H9 (cell line): Measurements from ENCODE around the gene TYK2. TPM values are rescaled to one million over a fixed set of nuclear protein-coding genes. Genes with fewer than 3 reads are reported as not detected.

Source experiments
- DNase-seq: peaks from one replicate; pipeline ENCODE4 v3.0.0-alpha.2; 2017
- H2AFZ ChIP-seq: one replicate; pipeline ENCODE4 v1.6.1; 2013; ENCODE audit warnings: mild to moderate bottlenecking, low read length, control low read depth, moderate library complexity
- H2AK5ac ChIP-seq: 2 replicates; pipeline ENCODE4 v1.6.1; 2013; ENCODE audit warnings: low read length, control low read depth, mixed read lengths; ENCODE audit not compliant: insufficient read length
- H2BK120ac ChIP-seq: one replicate; pipeline ENCODE4 v1.6.1; 2013; ENCODE audit warnings: low read depth, mild to moderate bottlenecking, low read length, control low read depth, inconsistent platforms; ENCODE audit not compliant: poor library complexity, severe bottlenecking
- H2BK12ac ChIP-seq: 2 replicates; pipeline ENCODE4 v1.6.1; 2013; ENCODE audit warnings: low read length, control low read depth, mixed read lengths, low read depth; ENCODE audit not compliant: insufficient read length
- H2BK15ac ChIP-seq: 2 replicates; pipeline ENCODE4 v1.6.1; 2013; ENCODE audit warnings: low read depth, low read length, control low read depth
- H2BK20ac ChIP-seq: one replicate; pipeline ENCODE4 v1.6.1; 2013; ENCODE audit warnings: low read depth, mild to moderate bottlenecking, low read length, control low read depth, inconsistent platforms; ENCODE audit not compliant: poor library complexity, severe bottlenecking
- H2BK5ac ChIP-seq: 2 replicates; pipeline ENCODE4 v1.6.1; 2013; ENCODE audit warnings: low read length, control low read depth, mixed read lengths; ENCODE audit not compliant: insufficient read length
- H3K14ac ChIP-seq: 2 replicates; pipeline ENCODE4 v1.6.1; 2013; ENCODE audit warnings: low read length, control low read depth; ENCODE audit not compliant: insufficient read depth
- H3K18ac ChIP-seq: 2 replicates; pipeline ENCODE4 v1.6.1; 2013; ENCODE audit warnings: low read depth, mild to moderate bottlenecking, mixed read lengths, low read length, control low read depth; ENCODE audit not compliant: insufficient read length
- H3K23ac ChIP-seq: 2 replicates; pipeline ENCODE4 v1.6.1; 2013; ENCODE audit warnings: low read length, control low read depth, mixed read lengths, low read depth; ENCODE audit not compliant: insufficient read length
- H3K23me2 ChIP-seq: 2 replicates; pipeline ENCODE4 v1.6.1; 2013; ENCODE audit warnings: low read depth, mild to moderate bottlenecking, mixed read lengths, low read length, control low read depth; ENCODE audit not compliant: insufficient read length, poor library complexity, severe bottlenecking
- H3K27ac ChIP-seq: 2 replicates; pipeline ENCODE4 v1.5.1; 2013; ENCODE audit warnings: low read length, control low read depth, mixed read lengths, low read depth; ENCODE audit not compliant: insufficient read length
- H3K27me3 ChIP-seq: 2 replicates; pipeline ENCODE4 v1.6.1; 2013; ENCODE audit warnings: low read length, control low read depth, inconsistent platforms; ENCODE audit not compliant: insufficient read depth
- H3K4ac ChIP-seq: 2 replicates; pipeline ENCODE4 v1.6.1; 2013; ENCODE audit warnings: low read depth, mild to moderate bottlenecking, control low read depth, inconsistent platforms, low read length, moderate library complexity
- H3K4me1 ChIP-seq: 2 replicates; pipeline ENCODE4 v1.6.1; 2013; ENCODE audit warnings: low read length, control low read depth, inconsistent platforms; ENCODE audit not compliant: insufficient read depth
- H3K4me2 ChIP-seq: 2 replicates; pipeline ENCODE4 v1.6.1; 2013; ENCODE audit warnings: low read length, control low read depth, mixed read lengths; ENCODE audit not compliant: insufficient read length, insufficient read depth
- H3K56ac ChIP-seq: 2 replicates; pipeline ENCODE4 v1.6.1; 2013; ENCODE audit warnings: low read depth, mild to moderate bottlenecking, mixed read lengths, low read length, control low read depth; ENCODE audit not compliant: insufficient read length
- H3K79me1 ChIP-seq: 2 replicates; pipeline ENCODE4 v1.6.1; 2013; ENCODE audit warnings: low read depth, mild to moderate bottlenecking, moderate library complexity, low read length, control low read depth, inconsistent platforms; ENCODE audit not compliant: insufficient read depth, poor library complexity, severe bottlenecking
- H3K79me2 ChIP-seq: 2 replicates; pipeline ENCODE4 v1.6.1; 2013; ENCODE audit warnings: low read length, control low read depth, inconsistent platforms; ENCODE audit not compliant: insufficient read depth
- H3K9ac ChIP-seq: 2 replicates; pipeline ENCODE4 v1.6.1; 2013; ENCODE audit warnings: low read length, control low read depth, mixed read lengths; ENCODE audit not compliant: insufficient read length; ENCODE audit errors: extremely low read depth
- H3K9me3 ChIP-seq: one replicate; pipeline ENCODE4 v1.6.1; 2013; ENCODE audit warnings: low read depth, low read length, inconsistent platforms; ENCODE audit not compliant: control insufficient read depth
- H3T11ph ChIP-seq: one replicate; pipeline ENCODE4 v1.6.1; 2013; ENCODE audit warnings: mild to moderate bottlenecking, low read length, control low read depth, inconsistent platforms
- H4K20me1 ChIP-seq: one replicate; pipeline ENCODE4 v1.6.1; 2013; ENCODE audit not compliant: control insufficient read depth, insufficient read length, insufficient read depth
- H4K5ac ChIP-seq: 2 replicates; pipeline ENCODE4 v1.6.1; 2013; ENCODE audit warnings: low read depth, mild to moderate bottlenecking, mixed read lengths, low read length, control low read depth; ENCODE audit not compliant: insufficient read length
- H4K8ac ChIP-seq: replicated peaks from 2 replicates; pipeline ENCODE4 v1.6.1; 2013; ENCODE audit warnings: low read length, control low read depth, mixed read lengths, low read depth; ENCODE audit not compliant: insufficient read length
- H4K91ac ChIP-seq: 2 replicates; pipeline ENCODE4 v1.6.1; 2013; ENCODE audit warnings: low read depth, mild to moderate bottlenecking, moderate library complexity, mixed read lengths, low read length, control low read depth; ENCODE audit not compliant: insufficient read length
- H3K27ac Mint-ChIP-seq, 3 experiments: 2 replicates in 2 of 3; 3 replicates in 1 of 3; pipeline ENCODE4 v1.8.0; 2020 to 2021; ENCODE audit warnings: mixed read lengths in 3 of 3, mild to moderate bottlenecking in 1 of 3, moderate library complexity in 1 of 3
- H3K27me3 Mint-ChIP-seq: 2 replicates; pipeline ENCODE4 v1.8.0; 2021; ENCODE audit warnings: low read depth, mild to moderate bottlenecking, moderate library complexity, mixed read lengths
- H3K36me3 Mint-ChIP-seq, 3 experiments: 2 replicates in 2 of 3; 3 replicates in 1 of 3; pipeline ENCODE4 v1.8.0; 2020 to 2021; ENCODE audit warnings: low read depth in 3 of 3, mixed read lengths in 3 of 3; ENCODE audit not compliant: insufficient read depth in 1 of 3
- H3K4me1 Mint-ChIP-seq, 2 experiments: 2 replicates each; pipeline ENCODE4 v1.8.0; 2020; ENCODE audit warnings: mixed read lengths in 2 of 2
- H3K4me3 Mint-ChIP-seq, 2 experiments: 2 replicates in 1 of 2; 3 replicates in 1 of 2; pipeline ENCODE4 v1.8.0; 2020 to 2021; ENCODE audit warnings: mild to moderate bottlenecking in 2 of 2, mixed read lengths in 2 of 2, moderate library complexity in 1 of 2
- H3K9me3 Mint-ChIP-seq, 2 experiments: 2 replicates in 1 of 2; 3 replicates in 1 of 2; pipeline ENCODE4 v1.8.0; 2020; ENCODE audit warnings: mild to moderate bottlenecking in 2 of 2, mixed read lengths in 2 of 2, moderate library complexity in 1 of 2
- CTCF ChIP-seq: fragments of 200-600 bp; sonication (generic); conservative IDR thresholded peaks from 3 replicates; pipeline ENCODE4 v1.8.0; 2021; ENCODE audit warnings: antibody characterized with exemption, mild to moderate bottlenecking
- WGBS: extraction: QIAGEN DNeasy Blood & Tissue Kit; methylation state at CpG from one replicate; pipeline ENCODE4 v1.1.7; 2013; ENCODE audit warnings: missing lambda C conversion rate, low lambda C conversion rate, mixed read lengths; ENCODE audit not compliant: insufficient read length; ENCODE audit errors: extremely low coverage; 5-methylcytosine and 5-hydroxymethylcytosine counted together
- total RNA-seq: library from RNA; stranded (reverse); gene quantifications from 2 replicates; pipeline ENCODE4 v1.2.1, GENCODE V29; 2021

The TYK2 gene
- total RNA-seq, 1 experiment from 2014 or later: 61.4 TPM

GRCh38 chr19:10346509-10346908 lies 33.9 kb downstream of the TYK2 start:
- H3K9ac ChIP-seq: no peak overlapping the region
- no peak overlapping the region for H4K5ac ChIP-seq
- no peaks in the 10 kb centered on the region for H4K20me1 ChIP-seq
- no peak overlapping the region for H3K4me2 ChIP-seq
- no peak overlapping the region for H3K4me3 Mint-ChIP-seq
- no peaks in the 10 kb centered on the region for H3K4me1 Mint-ChIP-seq
- no CpG with 5 or more reads among the region's 10 CpGs for whole genome bisulfite sequencing
- no peaks in the 10 kb centered on the region for H3K9me3 ChIP-seq
- H3K36me3 Mint-ChIP-seq: peaks cover 3 to 13% (median 8%) of the 10 kb centered on the region in 3 experiments; a peak in 6 of 7 replicates
- no peak overlapping the region for H3K56ac ChIP-seq
- no peak overlapping the region for H3T11ph ChIP-seq
- no peaks in the 10 kb centered on the region for H3K79me1 ChIP-seq
- no peaks in the 10 kb centered on the region for H3K4me1 ChIP-seq
- DNase-seq: no peak
- no peak overlapping the region for H3K14ac ChIP-seq
- no peak overlapping the region for H3K23ac ChIP-seq
- H3K4ac ChIP-seq: no peak overlapping the region
- H2AFZ ChIP-seq: no peak overlapping the region
- no peak overlapping the region for H2BK15ac ChIP-seq
- H2BK20ac ChIP-seq: no peak overlapping the region
- no peaks in the 10 kb centered on the region for H3K27me3 ChIP-seq
- H3K9me3 Mint-ChIP-seq: no peaks in the 10 kb centered on the region
- H3K18ac ChIP-seq: no peak overlapping the region
- no peak overlapping the region for H2AK5ac ChIP-seq
- no peaks in the 10 kb centered on the region for H3K23me2 ChIP-seq
- H2BK120ac ChIP-seq: no peak overlapping the region
- no peaks in the 10 kb centered on the region for H3K79me2 ChIP-seq
- H2BK12ac ChIP-seq: no peak overlapping the region
- H2BK5ac ChIP-seq: no peak overlapping the region
- no peak overlapping the region for H4K8ac ChIP-seq
- H3K27ac ChIP-seq: no peak overlapping the region
- no peak for TF ChIP-seq CTCF
- no peaks in the 10 kb centered on the region for H3K27me3 Mint-ChIP-seq
- H3K27ac Mint-ChIP-seq: no peak overlapping the region
- H4K91ac ChIP-seq: no peak overlapping the region
